Keratinocyte (primary cell): Measurements from ENCODE around the gene DLEC1. TPM values are rescaled to one million over a fixed set of nuclear protein-coding genes. Genes with fewer than 3 reads are reported as not detected.

Experiments
- DNase-seq: peaks from one replicate; pipeline ENCODE4 v3.0.0-alpha.2; 2011; ENCODE audit warnings: low read depth, missing footprints, low spot score
- FAIRE-seq: peaks from 2 replicates; lab custom pipeline; 2011; peaks lifted over from hg19 to GRCh38; lab: Jason Lieb, UNC
- H2AFZ ChIP-seq: 2 replicates; pipeline ENCODE4 v1.6.0; 2012; ENCODE audit warnings: low read length, control low read depth, inconsistent platforms; ENCODE audit not compliant: control insufficient read depth
- H3K27ac ChIP-seq: 2 replicates; pipeline ENCODE4 v1.5.1; 2011; ENCODE audit warnings: low read length; ENCODE audit not compliant: control insufficient read depth, insufficient read depth
- H3K27me3 ChIP-seq: 3 replicates; pipeline ENCODE4 v1.6.0; 2011; ENCODE audit warnings: low read length; ENCODE audit not compliant: control insufficient read depth, insufficient read depth; ENCODE audit errors: extremely low read depth
- H3K36me3 ChIP-seq, 2 experiments: 2 replicates in 1 of 2; 3 replicates in 1 of 2; pipeline ENCODE4 v1.5.1; 2011; ENCODE audit warnings: low read length in 2 of 2, mild to moderate bottlenecking in 1 of 2; ENCODE audit not compliant: control insufficient read depth in 2 of 2, insufficient read depth in 2 of 2; ENCODE audit errors: extremely low read depth in 1 of 2
- H3K4me1 ChIP-seq: 3 replicates; pipeline ENCODE4 v1.5.1; 2011; ENCODE audit warnings: low read length; ENCODE audit not compliant: control insufficient read depth, insufficient read depth; ENCODE audit errors: extremely low read depth
- H3K4me2 ChIP-seq: 3 replicates; pipeline ENCODE4 v1.6.0; 2011; ENCODE audit warnings: low read depth, low read length; ENCODE audit not compliant: control insufficient read depth, insufficient read depth; ENCODE audit errors: extremely low read depth
- H3K4me3 ChIP-seq, 3 experiments: fragments of 200-600 bp in 1 of 3; sonication (generic) in 1 of 3; 2 replicates in 2 of 3; 3 replicates in 1 of 3; pipeline ENCODE4 v1.5.1; 2011 to 2016; ENCODE audit warnings: low read length in 3 of 3, mild to moderate bottlenecking in 3 of 3, control low read depth in 2 of 3, inconsistent platforms in 1 of 3, low read depth in 1 of 3, mixed read lengths in 1 of 3, mixed run types in 1 of 3, moderate library complexity in 1 of 3; ENCODE audit not compliant: control insufficient read depth in 2 of 3, insufficient read depth in 2 of 3; ENCODE audit errors: extremely low read depth in 1 of 3
- H3K79me2 ChIP-seq: 2 replicates; pipeline ENCODE4 v1.6.0; 2012; ENCODE audit warnings: low read length; ENCODE audit not compliant: control insufficient read depth, insufficient read depth
- H3K9ac ChIP-seq: 3 replicates; pipeline ENCODE4 v1.6.0; 2011; ENCODE audit warnings: low read length; ENCODE audit not compliant: control insufficient read depth, insufficient read depth; ENCODE audit errors: extremely low read depth
- H3K9me1 ChIP-seq: 3 replicates; pipeline ENCODE4 v1.6.0; 2011; ENCODE audit warnings: low read length; ENCODE audit not compliant: control insufficient read depth, insufficient read depth; ENCODE audit errors: extremely low read depth
- H3K9me3 ChIP-seq: 2 replicates; pipeline ENCODE4 v1.5.1; 2012; ENCODE audit warnings: low read depth, low read length; ENCODE audit not compliant: control insufficient read depth
- H4K20me1 ChIP-seq: 3 replicates; pipeline ENCODE4 v1.6.0; 2011; ENCODE audit warnings: low read length; ENCODE audit not compliant: control insufficient read depth, insufficient read depth; ENCODE audit errors: extremely low read depth
- CTCF ChIP-seq, 3 experiments: IDR thresholded peaks in 1 of 3; conservative IDR thresholded peaks in 1 of 3; optimal IDR thresholded peaks in 1 of 3; 2 replicates in 2 of 3; 3 replicates in 1 of 3; pipeline versions ENCODE3 to v1.5.1; 2011; ENCODE audit warnings: low read length in 3 of 3, mild to moderate bottlenecking in 3 of 3, moderate library complexity in 2 of 3, control low read depth in 1 of 3, inconsistent platforms in 1 of 3; ENCODE audit not compliant: insufficient read depth in 2 of 3; ENCODE audit errors: extremely low read depth in 1 of 3
- EZH2 ChIP-seq: IDR thresholded peaks from one replicate; pipeline ENCODE4 v1.6.1; 2012; ENCODE audit warnings: inconsistent platforms, mild to moderate bottlenecking, low read length, moderate library complexity
- dilution Hi-C: fragments of 300-500 bp; cut with MboI; formaldehyde crosslinking; loops from one replicate; pipeline ENCODE4 v1.7.0; 2020; ENCODE audit warnings: low sequenced_read_pairs; ENCODE audit not compliant: extremely low pct_ligation_motif_present
- polyA plus RNA-seq, 5 experiments: library from polyadenylated mRNA; depleted of rRNA in 3 of 5; stranded (reverse) in 3 of 5; stranded (forward) in 1 of 5; unstranded in 1 of 5; fragments of >200 nt; gene quantifications; 1 replicate in 1 of 5; 2 replicates in 3 of 5; 3 replicates in 1 of 5; pipeline versions ENCODE4 v1.2.1 to v1.2.3, GENCODE V29; 2011 to 2012; ENCODE audit warnings: missing spikeins in 2 of 5, low read depth in 1 of 5, low replicate concordance in 1 of 5

Gene DLEC1
- polyA plus RNA-seq, 1 donor (not counting 4 experiments of a cell fraction or from before 2014, with no cell fraction given): not detected

DNA sequence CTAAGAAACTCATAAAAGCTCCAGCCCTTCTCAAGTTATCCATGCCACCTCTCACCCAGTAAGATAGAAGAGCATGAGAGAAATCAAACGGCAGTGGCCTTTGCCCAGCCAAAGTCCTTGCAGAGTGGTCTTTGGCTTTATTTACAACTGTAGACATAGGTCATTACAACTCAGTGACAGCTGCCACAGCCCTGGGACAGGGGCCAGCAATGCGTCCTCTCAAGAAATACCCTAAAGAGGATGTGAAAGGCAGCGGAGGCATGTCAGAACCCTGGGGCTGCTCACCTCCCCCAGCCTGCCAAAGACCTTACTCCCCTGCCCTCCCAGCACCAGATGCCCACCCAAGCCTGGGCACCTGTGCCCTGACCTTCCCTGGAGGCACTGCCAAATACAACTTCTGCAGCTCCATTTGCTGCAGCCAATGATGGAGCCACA, 91.6 kb downstream of the DLEC1 start:
- H2AFZ ChIP-seq: no peak overlapping the region
- H3K27ac ChIP-seq: no peak overlapping the region
- no peaks in the 10 kb centered on the region for H3K9me1 ChIP-seq
- peaks cover 14% of the 10 kb centered on the region for H3K79me2 ChIP-seq
- no peak for FAIRE-seq
- TF ChIP-seq EZH2: no peak
- TF ChIP-seq CTCF (optimal IDR thresholded peaks at IDR 0.05 in 1 of 3, IDR thresholded peaks at IDR 0.05 in 1 of 3, conservative IDR thresholded peaks at IDR 0.05 in 1 of 3; ENCODE audit: extremely low read depth in 1 of 3, insufficient read depth in 2 of 3, low read length in 3 of 3): no peak
- no peaks in the 10 kb centered on the region for H3K9me3 ChIP-seq
- H3K4me3 ChIP-seq: no peak overlapping the region
- no peak for DNase-seq
- no peak overlapping the region for H3K4me2 ChIP-seq
- no peaks in the 10 kb centered on the region for H3K27me3 ChIP-seq
- peaks cover 48 to 67% of the 10 kb centered on the region in 2 experiments for H3K36me3 ChIP-seq
- H3K4me1 ChIP-seq: peaks cover 12% of the 10 kb centered on the region
- H3K9ac ChIP-seq: no peak overlapping the region
- dilution Hi-C loops: no loop called here
- H4K20me1 ChIP-seq: no peaks in the 10 kb centered on the region

- H4K20me1 ChIP-seq: no peaks in the 10 kb centered on the region
- peaks cover 26% of the 10 kb centered on the region for H3K79me2 ChIP-seq
- no peak for FAIRE-seq
Measured at GRCh38 chr3:38131621-38132369, 92.8 kb downstream of the DLEC1 start.

More at GRCh38 chr3:38131621-38132369, 92.8 kb downstream of the DLEC1 start:
- Histone ChIP-seq H3K9me1 (no peaks in the 10 kb centered on the region), H2AFZ (no peak overlapping the region), H3K27ac (no peak overlapping the region), H3K4me1 (peaks cover 16% of the 10 kb centered on the region), H3K4me3 (no peak overlapping the region), H3K27me3 (no peaks in the 10 kb centered on the region), H3K9me3 (no peaks in the 10 kb centered on the region), H3K9ac (no peak overlapping the region), H3K4me2 (no peak overlapping the region), H3K36me3 (peaks cover 37 to 56% of the 10 kb centered on the region in 2 experiments)
- DNase-seq: no peak
- dilution Hi-C loops: no loop called here
- no peak for TF ChIP-seq EZH2
- TF ChIP-seq CTCF (optimal IDR thresholded peaks at IDR 0.05 in 1 of 3, IDR thresholded peaks at IDR 0.05 in 1 of 3, conservative IDR thresholded peaks at IDR 0.05 in 1 of 3; ENCODE audit: extremely low read depth in 1 of 3, insufficient read depth in 2 of 3, low read length in 3 of 3): peak; percentile 35 to 46 (median 46)
